HUDEP-2 (cell line): ENCODE data around the gene TECPR1.

Experiments
- DNase-seq, 76 experiments: peaks; one replicate each; lab custom pipeline; 2025; ENCODE audit not compliant: unreplicated experiment in 76 of 76; lab: John Stamatoyannopoulos, UW

Gene TECPR1

DNA sequence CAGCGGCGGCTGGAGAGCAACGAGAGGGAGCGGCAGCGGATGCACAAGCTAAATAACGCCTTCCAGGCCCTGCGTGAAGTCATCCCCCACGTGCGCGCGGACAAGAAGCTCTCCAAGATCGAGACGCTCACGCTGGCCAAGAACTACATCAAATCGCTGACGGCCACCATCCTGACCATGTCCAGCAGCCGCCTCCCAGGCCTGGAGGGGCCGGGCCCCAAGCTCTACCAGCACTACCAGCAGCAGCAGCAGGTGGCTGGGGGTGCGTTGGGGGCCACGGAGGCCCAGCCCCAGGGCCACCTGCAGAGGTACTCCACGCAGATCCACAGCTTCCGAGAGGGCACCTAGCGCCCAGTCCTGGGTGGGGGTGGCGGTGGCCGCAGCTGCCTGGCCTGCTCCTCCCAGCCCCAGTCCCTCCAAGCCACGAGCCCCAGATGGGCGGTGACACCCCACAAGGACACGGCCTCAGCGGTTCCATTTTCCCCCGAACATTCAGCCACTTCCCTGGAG, 39.4 kb downstream of the TECPR1 start:
- no peak for DNase-seq

DNA sequence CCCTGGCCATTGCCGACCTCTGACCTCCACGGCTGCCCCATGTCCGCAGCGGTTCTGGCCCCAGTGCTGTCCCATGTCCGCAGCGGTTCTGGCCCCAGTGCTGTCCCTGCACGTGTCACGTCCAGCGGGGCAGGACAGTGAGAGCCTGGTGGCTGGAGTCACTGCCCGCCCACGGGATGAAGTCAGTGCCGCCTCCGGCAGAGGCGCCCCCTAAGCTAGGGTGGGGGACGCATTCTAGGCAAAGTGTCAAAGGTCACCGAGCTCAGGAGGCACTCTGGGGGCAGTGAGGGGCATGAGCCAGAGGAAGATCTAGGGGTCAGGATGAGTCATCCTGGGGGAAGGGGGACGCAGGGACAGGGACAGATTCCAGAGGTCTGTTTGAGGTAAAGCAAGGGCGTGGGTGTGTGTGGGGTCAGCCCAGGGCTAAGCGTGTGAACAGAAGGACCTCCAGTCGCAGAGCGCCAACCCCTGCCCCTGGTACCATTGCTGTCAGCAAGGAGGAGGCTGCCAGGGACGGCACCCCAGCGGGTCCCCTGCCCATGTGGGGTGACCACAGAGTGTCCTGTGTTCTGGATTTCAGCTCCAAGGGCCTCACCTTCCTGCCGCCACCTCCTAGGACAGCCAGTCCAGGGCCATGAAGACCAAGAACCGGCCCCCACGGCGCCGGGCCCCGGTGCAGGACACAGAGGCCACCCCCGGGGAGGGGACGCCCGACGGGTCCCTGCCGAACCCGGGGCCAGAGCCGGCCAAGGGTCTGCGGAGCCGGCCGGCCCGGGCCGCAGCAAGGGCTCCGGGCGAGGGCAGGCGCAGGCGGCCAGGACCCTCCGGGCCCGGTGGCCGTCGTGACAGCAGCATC, 40.1 kb downstream of the TECPR1 start:
- no peak for DNase-seq

DNA sequence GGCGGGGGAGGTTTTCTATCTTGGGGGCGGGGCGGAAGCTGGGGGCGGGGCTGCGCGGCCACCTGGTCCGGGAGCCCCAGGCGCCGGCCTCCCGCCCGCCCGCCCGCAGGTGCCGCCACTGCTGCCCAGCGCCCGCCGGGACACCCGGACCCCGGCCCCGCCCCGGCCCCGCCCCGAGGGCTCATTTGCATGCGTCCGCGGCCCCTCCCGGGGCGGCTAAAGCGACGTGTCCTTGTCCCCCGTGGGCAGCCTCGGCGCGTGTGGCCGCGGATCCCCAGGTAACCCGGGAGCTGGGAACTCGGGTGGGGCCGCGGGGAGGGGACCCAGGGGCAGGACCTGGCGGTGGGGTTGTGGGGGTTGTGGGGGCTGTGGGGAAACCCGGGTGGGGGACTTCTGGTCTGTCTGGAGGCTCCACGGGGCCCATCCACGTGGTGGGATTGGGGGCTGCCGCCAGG, 40.8 kb downstream of the TECPR1 start, which contains the start of gene BHLHA15:
Gene BHLHA15 (plus strand): TSS at position 219 of the 455 bp plus-strand sequence. CDS start 871 bp downstream, outside the sequence.
- DNase-seq: peak in 5 of 76 experiments; percentile 5 to 29 (median 14)

DNA sequence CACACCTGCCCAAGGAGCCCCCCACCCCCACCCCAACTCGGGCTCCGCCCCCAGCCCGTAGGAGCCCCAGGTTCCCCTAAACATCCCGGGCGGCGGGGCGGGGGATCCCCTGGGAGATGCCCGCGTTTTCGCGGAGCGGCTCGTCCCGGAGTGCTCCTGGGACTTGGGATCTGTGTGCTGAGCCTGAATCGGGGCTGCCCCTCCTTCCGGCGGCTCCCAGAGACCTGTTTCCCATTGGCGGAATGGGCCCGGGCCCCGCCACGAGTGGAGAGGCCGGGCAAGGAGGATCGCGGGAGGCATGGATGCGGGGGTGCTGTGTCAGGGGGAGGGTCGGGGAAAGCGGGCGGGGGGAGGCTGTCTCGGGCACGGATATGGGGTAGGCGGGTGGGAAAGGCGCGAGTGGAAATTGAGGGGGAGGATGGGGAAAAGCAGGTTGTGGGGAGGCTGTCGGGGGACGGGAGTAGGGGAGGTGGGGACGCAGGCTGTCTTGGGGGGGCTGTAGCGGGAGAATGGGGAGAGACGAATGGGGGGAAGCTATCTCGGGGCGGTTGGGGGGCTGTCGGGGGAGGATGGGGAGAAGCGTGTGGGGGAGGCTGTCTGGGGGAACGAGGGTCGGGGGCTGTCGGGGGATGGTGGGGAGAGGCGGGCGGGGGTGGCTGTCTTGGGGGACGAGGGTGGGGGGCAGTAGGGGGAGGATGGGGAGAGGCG, 41.4 kb downstream of the TECPR1 start:
- DNase-seq: no peak

DNA sequence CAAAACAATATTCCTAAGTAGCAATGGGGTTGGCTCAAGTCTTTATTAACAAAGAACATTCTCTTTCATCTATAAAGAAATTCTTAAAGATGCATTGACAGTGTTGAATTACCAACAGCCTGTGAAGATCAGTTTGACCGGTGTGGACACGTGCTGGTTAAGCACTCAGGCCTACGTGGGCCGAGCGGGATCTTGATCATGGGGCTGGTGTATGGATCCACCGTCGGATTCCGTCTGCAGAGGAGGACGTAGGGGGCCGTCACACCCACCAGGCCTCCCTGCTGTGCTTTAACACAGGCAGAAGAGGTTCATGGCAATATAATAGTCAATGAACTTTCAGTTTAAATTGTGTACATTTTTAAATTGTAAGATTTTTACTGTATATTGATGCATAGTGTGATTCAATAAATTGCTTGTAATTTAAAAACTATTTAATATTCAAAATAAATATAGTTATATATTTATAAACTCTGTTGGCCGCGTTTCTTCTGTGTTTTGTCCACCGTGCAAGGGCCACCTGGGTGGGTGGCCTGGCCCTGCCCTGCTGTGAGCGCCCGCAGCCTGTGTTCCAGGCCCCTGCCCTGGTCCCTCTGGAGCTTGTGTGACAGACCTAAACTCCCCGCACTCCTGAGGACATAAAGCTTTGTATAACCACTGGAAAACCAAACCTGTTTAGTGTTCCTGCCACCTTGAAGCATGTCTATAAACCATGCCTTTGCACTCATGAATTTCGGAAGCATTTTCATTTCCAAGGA, 42.7 kb downstream of the TECPR1 start:
- DNase-seq: no peak

DNA sequence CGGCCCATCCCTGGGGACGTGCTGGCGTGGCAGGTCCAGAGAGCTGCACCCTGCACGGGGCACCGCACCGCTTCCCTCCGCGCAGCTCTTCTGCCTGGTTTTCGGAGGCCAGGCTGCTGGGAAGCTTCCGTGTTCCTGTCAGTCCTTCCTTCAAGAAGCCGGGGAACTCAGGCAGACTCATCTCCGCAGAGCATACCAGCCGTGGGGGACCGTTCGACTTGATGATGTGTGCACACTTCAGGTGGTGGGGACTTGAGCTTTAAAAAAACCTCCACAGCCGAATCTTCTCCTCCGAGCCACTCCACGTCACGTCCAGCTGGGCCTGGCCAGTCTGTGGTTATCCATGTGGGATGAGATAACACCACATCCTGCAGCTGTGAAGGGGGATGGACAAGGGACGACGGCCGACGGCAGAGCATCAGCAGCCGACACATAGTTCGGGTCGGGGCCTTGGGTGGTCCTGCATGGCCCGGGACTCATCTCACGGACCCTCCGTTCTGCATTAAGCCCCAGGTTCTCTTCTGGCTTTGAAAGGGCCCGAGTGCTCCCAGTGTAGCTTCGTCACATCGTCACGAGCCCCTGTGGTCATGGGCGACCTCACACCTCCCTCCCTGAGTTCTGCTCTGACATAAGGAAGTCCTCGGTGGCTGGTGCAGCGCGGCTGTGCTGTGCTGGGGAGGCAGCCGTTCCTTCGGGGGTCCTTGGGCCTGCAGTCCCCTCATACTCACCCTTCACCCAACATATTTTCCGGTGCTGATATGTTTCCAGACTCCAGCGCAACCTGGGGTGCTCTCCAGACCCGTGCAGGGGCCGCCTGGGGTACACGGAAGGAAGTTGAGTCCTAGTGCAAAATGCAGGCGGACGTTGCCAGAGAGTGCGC, 45.3 kb downstream of the TECPR1 start:
- DNase-seq: no peak

DNA sequence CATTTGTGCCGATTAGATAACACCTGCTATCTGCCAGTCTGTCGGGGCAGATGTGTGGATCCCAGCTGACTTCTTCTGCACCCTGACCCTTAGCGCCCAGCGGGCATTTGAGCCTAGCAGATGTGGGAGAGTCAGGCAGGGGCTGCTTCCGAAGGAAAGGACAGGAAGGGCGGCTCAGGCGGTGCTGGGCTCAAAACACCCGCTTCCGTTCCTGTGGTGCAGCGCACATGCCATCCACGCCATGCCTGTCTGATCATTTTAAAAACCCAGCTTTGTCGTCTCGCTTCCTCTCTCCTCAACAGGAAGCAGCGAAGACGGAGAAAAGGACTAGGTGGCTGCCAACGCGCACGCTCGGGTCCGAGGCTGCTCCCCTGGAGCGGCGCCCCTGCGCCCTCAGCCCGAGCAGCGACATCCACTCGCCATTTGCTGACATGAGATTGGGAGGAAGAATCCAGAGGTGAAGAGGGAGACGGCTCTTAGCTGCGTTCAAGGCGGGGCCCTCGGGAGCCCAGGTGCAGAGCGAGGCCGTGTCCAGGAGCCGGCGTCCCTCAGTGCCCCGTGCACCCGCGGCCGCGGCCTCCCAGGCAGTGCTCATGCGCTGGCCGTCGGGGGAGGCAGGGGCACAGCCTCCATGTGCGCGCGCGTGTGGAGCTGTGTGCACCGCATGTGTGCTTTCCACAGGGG, 46.7 kb downstream of the TECPR1 start:
- DNase-seq: no peak

DNA sequence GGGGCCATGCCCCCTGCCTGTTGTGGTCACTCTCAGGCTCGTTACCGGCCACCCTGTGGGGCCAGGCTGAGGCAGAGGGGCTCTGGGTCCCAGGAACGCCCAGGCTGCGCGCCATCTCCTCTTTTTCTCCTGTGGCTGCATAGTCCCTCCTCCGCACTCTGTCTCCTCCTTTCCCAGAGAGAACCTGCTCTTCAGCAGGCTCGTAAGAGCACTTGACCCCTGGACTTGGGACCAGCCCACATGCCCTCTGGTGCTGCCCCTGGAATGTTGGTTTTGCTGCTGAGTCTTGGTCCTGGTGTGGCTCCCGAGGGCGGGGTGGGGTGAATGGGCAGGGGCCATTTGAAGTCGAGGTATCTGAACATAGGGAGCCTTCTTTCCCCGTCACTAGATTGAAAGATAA, 47.4 kb downstream of the TECPR1 start:
- no peak for DNase-seq

DNA sequence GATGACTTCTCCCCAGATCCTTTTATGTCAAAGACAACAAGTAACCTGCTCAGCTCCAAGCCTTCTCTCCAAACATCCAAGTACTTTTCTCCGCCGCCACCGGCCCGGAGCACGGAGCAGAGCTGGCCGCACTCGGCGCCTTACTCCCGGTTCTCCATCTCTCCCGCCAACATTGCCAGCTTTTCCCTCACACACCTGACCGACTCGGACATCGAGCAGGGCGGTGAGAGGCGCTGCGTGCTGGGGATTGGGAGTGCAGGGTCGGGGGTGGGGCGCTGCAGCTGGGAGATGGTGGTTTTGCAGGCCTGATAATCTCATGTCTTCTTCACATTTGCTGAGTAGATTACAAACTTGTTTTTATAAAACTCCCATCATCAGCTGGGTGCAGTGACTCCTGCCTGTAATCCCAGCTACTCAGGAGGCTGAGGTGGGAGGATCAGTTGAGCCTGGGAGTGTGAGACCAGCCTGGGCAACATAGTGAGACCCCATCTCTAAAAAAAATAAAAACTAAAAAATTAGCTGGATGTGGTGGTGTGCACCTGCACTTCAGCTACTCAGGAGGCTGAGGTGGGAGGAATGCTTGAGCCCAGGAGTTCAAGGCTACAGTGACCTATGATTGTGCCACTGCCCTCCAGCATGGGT, 47.9 kb downstream of the TECPR1 start:
- DNase-seq: no peak

DNA sequence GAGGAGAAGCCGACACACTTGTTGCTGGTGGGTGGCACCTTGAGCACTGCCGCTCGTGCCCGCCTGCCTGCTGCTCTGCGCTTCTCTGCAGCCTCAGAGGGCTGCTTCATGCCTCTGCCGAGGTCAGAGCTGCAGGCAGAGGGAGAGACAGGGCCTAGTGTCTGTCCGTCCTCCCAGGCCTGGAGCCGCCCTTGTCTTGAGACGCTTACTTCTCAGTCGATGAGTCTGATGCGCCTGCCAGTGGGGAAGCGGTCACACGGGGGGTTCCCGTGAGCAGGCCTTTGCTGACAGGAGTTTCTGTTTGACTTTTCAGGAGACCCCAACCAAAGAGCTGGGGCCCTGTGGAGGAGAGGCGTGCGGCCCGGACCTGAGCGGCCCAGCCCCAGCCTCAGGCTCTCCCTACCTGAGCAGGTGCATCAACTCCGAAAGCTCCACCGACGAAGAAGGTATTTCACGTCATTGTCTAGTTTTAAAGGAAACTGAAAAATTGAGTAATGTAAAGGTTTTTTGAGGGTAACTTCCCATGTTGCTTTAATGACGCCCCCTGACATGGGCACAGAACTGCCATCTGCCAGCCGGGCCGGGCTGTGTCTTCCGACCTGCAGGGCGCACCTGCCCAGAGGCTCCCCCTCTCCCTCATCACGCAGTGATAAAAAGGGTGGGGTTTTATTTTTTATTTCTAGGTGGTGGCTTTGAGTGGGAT, 48.6 kb downstream of the TECPR1 start:
- DNase-seq: no peak

DNA sequence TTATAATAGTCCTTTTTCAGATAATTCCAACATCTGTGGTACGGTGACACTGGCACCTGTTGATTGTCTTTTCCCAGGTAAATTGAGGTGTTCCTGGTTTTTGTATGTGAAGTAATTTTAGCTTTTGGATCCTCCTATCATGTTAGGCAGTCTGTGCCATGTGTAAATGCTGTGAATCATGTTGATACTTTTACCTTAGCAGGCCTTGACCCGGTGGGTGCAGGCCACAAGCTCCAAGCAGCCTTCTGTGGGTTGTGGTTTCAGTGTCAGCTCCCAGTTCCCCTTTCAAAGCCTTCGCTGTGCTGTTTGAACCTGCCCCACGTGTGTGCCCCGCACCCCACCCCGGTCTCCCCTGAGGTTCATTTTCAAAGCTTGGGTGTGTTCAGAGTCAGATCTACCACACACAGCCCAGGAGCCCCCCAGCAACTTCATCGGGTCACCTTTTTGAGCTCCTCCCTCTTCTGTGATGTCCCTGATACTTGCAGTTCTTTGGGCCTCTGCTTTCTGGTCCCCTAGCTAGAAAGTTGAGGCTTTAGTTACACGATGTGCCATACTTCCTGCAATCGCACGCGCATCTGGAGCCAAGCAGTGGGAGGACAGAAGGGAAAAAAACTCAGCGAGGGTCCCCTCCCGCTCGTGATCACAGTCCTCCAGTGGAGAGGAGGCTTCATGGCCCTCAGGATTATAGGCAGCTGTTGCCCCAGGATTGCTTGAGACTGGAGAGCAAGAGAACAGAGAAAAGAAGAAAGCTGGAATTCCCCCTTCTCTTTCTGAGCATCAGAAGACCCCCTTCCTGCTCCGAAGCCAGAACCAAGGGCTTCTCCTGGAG, 49.5 kb downstream of the TECPR1 start:
- peak in 4 of 76 experiments; percentile 4 to 25 (median 12) for DNase-seq

DNA sequence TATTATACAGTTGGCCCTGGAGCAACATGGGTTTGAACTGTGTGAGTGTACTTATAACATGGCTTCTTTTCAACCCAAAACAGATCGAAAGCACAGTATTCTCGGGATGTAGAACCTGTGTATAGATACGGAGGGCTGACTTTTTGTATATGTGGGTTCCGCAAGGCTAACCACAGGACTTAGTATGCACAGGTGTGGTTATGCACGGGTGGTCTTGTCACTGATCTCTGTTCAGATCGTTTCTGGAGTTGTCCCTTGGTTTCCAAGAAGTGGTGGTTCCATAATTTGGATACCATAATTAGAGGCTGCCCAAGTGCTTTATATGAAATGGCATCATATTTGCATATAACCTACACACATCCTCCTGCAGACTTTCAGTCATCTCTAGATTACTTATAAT, 51.7 kb downstream of the TECPR1 start:
- no peak for DNase-seq

DNA sequence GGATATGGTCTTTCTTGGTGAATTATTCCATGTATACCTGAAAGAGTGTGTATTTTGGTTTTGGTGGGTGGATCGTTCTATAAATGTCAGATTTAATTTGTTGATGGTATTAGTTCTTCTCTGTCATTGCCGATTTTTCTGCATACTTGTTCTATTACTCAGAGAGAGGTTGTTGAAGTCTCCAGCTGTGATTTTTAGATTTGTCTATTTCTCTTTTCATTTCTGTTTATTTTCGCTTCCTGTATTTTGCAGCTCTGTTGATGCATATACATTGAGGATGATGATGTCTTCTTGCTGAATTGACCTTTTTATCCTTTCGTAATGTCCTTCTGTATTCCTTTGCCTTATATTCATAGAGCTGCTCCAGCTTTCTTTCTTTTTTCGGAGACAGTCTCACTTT, 52.9 kb downstream of the TECPR1 start:
- no peak for DNase-seq

DNA sequence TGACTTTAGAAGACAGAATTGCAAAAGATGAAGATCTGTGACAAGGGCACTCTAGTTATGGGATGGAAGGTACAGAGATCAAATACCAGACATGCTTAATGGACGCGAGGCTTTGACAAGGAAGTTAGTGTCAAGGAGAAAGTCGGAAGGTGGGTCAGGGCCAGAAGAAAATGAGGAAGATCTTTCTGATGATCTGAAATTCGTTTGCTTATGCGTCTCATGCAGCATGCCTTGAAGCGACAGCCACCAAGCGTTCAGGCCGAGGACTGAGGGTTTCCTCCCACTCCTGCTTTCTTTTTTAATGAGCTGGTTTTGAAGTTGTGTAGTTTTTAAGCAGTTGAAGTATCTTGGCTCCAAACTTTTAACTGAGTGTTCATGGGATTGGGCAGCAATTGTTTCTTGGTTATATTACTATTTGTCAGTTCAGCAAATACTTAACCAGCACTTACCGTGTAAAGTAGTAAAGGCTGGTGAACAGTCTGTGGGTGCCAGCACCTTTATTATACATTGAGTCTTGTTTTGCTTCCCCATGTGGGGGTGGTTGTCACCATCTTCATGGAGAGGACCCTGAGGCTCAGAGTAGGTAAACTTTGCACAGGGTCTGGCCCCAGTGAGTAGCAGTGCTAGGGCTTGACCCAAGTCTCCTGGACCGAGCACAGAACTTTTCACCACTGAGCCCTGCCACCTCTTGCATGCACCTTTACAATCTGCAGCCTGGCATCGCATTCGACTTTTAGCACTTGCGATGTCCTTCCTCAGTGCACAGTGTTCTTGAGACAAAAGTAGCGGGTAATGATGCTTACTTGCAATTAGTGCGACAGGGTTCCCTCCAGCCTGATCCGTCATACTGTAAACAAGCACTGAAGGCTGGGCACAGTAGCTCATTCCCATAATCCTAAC, 55.1 kb downstream of the TECPR1 start:
- DNase-seq: no peak

DNA sequence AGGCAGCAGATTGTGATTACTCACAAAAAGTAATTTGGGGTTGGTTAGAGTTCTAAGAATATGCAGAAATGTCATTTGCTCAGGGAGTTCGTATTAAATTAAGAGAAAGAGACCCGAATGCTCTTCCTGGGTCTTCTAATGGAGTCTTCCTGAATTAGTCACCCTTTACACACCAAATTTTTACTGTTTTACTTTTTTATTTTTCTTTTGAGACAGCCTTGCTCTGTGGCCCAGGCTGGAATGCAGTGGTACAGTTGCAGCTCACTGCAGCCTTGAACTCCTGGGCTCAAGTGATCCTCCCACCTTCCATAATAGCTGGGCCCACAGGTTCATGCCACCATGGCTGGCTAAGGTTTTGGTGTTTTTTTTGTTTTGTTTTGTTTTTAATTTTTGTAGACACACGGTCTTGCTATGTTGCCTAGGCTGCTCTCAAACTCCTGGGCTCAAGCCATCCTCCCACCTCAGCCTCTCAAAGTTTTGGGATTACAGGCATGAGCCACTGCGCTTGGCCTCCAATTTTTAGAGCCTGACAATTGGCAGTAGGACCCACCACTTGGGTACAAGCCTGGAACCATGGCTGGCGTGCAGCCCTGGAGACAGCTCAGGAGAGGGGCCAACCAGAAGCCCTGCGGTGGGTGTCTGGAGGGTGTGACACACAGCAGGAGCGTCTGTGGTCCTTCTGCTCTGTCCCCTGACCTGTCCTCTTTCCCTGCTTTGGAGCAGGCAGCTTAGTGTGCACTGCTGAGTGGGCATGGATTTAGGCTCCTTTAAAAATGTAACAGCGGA, 57.2 kb downstream of the TECPR1 start:
- no peak for DNase-seq

DNA sequence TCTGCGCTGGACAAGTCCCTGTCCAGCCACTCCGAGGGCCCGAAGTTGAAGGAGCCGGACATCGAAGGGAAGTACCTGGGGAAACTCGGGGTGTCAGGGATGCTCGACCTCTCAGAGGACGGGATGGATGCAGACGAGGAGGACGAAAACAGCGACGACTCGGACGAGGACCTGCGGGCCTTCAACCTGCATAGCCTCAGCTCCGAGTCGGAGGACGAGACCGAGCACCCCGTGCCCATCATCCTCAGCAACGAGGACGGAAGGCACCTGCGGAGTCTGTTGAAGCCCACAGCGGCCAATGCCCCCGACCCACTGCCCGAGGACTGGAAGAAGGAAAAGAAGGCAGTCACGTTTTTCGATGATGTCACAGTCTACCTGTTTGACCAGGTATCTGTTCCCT, 57.8 kb downstream of the TECPR1 start:
- no peak for DNase-seq
